GM19351 (cell line): ENCODE data around the gene EXOC4.

Source experiments
- ATAC-seq: cut with Tn5 transposase; IDR thresholded peaks from one replicate; pipeline ENCODE4 v1.9.1; 2021; ENCODE audit warnings: mild to moderate bottlenecking, moderate library complexity; ENCODE audit not compliant: unreplicated experiment

The EXOC4 gene

GRCh38 chr7:133412942-133413341 is 160.1 kb downstream of the EXOC4 start:
- ATAC-seq, result no peak

DNA sequence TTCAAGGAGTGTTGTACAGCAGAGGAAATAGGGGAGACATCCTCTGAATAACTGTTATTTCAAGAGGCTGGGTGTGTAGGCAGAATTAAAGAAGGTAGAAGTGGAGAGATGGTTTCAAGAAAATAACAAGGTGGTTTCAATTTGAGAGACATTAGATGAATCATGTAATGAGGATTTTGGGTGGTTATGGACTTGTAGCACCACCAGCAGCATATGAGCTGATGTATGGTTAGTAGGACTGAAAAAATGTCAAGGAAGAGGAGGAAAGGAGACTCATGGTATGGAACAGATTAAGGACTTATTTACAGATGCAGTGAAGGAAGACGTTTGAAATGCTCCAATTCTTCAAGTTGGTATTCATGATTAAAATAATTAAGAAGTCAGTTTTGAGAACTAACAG is 166.2 kb downstream of the EXOC4 start:
- ATAC-seq, result no peak

DNA sequence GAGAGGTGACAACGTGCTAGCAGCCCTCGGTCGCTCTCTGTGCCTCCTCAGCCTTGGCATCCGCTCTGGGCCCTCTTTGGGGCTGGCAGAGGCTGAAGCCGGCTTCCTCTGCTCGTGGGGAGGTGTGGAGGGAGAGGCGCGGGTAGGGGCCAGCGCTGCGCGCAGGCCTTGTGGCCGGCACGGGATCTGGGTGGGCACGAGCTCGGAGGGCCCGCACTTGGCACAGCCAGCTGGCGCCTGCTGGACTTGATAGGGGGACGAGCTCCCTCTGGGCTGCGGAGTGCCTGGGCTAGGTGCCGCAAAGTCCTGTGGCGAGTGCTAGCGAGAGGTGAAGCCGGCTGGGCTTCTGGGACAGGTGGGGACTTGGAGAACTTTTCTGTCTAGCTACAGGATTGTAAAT is 170.7 kb downstream of the EXOC4 start:
- no peak for ATAC-seq

DNA sequence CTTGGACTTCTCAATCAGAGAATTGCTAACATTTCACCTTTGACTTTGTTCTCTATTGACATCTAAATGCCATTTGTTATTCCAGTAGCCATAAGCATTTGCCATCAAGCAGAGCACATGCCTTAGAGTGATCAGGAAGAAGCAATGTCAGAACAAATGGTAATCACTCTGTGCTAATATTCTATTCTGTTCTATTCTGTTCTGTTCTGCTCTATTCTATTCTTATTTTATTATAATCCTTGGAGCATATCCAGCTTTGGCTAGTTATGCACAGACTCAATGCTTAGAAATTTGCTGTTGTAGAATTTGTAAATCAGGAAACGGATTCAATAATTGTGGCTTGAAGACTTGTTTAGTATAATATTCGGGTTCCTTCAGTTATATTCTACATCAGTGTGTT is 175.4 kb downstream of the EXOC4 start:
- no peak for ATAC-seq

- ATAC-seq, result no peak
Observed at GRCh38 chr7:133428876-133429275, 176.0 kb downstream of the EXOC4 start.

DNA sequence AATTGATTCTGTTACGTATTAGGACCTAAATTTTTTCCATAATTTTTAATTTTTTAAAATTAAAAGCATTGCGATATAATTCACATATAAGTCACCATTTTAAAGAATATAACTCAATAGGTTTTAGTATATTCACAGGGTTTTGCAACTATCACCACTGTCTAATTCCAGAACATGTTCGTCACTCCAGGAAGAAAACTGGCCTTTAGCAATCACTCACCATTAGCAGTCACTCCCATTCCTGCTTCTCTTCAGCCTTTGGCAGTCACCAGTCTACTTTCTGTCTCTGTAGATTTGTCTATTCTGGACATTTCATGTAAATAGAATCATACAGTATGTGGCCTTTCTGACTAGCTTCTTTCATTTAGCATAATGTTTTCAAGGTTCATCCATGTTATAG is 176.5 kb downstream of the EXOC4 start:
- no peak for ATAC-seq

GRCh38 chr7:133431134-133431724 is 178.4 kb downstream of the EXOC4 start:
- ATAC-seq, result no peak

DNA sequence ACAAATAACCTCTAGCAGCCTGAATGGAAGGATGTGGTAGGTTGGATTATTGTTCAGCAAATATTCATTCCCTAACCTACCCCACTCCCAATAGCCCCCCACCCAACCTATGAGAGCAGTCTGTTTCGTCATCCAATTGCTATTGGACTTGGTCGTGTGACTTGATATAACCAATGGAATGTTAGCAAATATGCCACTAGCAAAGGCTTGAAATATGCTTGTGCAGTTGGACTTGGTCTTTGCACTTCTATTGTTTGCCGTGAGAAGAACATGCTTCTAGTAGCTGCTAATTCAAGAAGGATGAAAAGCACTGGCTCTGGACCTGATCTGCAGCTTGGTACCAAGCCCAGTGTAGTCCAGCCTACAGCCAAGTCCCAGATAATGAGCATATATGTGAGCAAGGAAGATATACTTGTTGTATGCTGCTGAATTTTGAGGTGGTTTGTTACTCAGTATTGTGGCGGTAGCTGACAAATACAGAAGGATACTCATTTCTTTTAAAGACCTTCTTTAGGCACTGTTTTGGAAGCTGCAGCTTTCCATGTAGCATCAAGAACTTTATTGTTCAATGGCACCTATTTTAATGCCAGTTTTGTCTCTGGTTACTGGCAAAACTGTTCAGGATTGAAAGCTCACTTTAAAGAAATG is 180.4 kb downstream of the EXOC4 start:
- no peak for ATAC-seq

GRCh38 chr7:133434246-133434865 is 181.5 kb downstream of the EXOC4 start:
- ATAC-seq, result no peak

GRCh38 chr7:133436014-133436428 is 183.1 kb downstream of the EXOC4 start:
- ATAC-seq, result no peak

DNA sequence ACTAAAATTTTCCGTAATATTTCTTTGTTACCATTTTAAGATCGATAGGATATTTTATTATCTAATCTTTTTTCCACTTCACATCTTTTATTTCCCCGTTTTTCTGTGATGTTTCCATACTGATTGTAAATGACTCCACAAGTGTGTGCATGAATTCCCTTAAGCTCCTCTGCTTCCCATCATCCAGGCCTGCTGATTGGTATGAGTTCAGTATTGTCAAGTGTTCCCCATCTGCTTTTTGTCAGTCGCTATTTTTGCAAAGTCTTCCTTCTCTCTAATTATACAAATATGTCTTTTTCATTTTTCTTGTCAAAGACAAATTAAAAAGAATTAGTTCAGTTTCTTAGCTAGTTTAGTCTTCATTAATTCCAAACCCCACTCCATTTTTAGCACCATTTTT is 184.7 kb downstream of the EXOC4 start:
- no peak for ATAC-seq

GRCh38 chr7:133442818-133443217 is 189.9 kb downstream of the EXOC4 start:
- no peak for ATAC-seq

GRCh38 chr7:133445617-133446016 is 192.7 kb downstream of the EXOC4 start:
- no peak for ATAC-seq

GRCh38 chr7:133448012-133448411 is 195.1 kb downstream of the EXOC4 start:
- no peak for ATAC-seq

DNA sequence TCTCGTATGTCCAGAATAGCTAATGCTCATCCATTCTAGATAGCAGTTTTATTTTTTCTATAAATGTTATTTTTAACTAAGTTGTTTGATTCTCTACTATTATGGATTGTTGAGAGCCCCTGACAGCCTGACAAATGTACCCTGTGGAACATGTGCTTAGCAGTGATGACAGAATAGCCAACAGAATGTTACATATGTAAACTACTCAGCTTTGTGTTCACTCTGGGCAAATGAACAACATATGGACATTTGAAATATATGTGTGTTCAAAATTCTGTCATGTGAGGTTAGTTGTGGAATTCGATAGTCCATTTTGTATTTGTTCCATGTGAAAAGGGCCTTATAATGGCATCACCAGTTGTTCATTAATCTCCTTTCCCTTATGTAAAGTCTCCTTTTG is 199.7 kb downstream of the EXOC4 start:
- no peak for ATAC-seq

DNA sequence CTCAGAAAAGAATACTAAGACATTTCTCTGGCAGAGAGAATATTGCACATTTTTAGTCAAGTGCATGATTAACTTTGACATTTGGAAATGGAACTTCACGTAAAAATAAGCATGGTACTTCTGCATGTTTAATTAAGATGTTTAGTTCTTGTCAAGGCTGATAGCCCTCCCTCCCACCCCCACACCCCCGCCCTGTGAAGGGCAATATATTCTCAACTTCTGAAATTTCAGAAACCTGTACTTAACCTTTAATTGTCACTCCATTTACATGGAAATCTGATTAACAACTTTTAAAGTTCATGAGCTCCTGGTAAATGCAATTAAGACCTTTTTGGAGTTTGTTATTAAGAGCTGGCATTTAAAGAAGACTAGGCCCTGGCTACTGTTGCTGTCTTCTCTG is 205.8 kb downstream of the EXOC4 start:
- no peak for ATAC-seq

- ATAC-seq, result no peak
Observed at GRCh38 chr7:133461421-133461820, 208.5 kb downstream of the EXOC4 start.

GRCh38 chr7:133475655-133476054 is 222.8 kb downstream of the EXOC4 start:
- ATAC-seq, result no peak

DNA sequence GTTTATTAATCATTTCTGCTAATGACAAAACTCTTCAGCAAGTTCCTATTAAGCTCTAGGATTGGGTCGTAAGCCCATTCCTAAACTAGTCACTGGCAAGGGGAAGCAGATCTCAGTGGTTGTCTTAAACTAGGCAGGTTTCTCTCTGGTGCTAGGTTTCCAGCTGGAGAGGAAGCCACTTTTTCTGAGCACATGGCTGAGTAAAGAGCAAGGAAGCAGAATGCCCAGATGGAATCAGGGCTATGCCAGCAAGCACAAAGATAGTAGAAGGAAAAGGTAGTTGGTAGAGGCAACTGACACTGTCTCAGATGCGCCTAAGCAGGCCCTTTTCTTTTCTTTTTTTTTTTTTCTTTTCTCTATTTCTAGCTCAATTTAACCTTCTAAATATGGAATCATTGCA is 224.9 kb downstream of the EXOC4 start:
- ATAC-seq, result no peak

GRCh38 chr7:133478591-133479135 is 225.8 kb downstream of the EXOC4 start:
- no peak for ATAC-seq

DNA sequence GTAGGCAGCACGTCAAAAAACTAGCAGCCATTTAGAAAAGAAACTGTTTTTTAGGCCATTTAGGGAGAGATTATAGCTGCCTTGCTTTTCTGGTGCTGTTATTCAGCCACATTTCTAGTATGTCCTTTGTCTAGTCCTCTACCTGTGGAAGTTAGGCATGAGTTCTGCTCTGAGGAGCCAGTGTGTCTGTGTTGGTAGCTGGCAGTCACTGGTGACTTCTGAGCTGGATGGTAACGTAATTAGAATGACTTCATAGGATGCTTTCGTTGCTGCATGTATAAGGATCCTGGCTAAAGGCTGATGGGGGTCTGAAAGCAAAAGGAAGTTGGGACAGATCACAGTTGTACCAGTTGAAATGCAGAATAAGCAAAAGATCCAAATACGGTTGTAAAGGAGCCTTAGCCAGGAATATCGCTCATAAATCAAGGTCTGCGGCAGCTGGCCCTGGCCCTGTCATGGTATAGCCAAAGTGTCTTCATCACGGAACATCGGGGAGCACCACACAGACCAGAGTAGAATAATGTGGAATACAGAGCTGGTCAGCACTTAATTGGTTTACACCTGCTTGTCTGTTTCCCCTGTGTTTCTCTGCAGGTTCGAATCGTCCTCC is 226.7 kb downstream of the EXOC4 start:
- ATAC-seq, result no peak

DNA sequence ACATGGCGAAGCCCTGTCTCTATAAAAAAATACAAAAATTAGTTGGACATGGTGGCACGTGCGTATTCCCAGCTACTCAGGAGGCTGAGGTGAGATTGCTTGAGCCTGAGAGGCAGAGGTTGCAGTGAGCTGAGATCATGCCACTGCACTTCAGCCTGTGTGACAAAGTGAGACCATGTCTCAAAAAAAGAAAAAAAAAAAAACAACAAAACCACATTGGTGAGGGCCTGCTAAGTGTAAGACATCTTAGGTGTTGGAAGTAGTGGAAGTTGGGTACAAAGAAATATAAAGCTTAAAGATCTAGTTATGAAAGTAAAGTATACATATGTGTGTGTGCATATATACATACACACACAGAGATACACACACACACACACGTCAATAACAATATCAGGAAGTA is 228.0 kb downstream of the EXOC4 start:
- ATAC-seq, result no peak
